Spleen (tissue), 7 donors: ENCODE results near the gene CFAP99.

Source experiments
- POLR2A ChIP-seq, 3 donors: fragments of 450-650 bp; IDR thresholded peaks; one replicate each; pipeline ENCODE4 v1.5.1; 2017; ENCODE audit warnings: antibody characterized with exemption in 3 of 3, mild to moderate bottlenecking in 1 of 3
- TF ChIP-seq, protein P1 (sequence below), 11 experiments: fragments of 200-600 bp in 7 of 11; fragments of 450-650 bp in 4 of 11; sonication (generic) in 4 of 11; IDR thresholded peaks in 8 of 11; conservative IDR thresholded peaks in 3 of 11; 1 replicate in 7 of 11; 2 replicates in 4 of 11; pipeline versions ENCODE4 v1.4.0 to v1.8.0; 2016 to 2021; ENCODE audit warnings: antibody characterized with exemption in 11 of 11, inconsistent platforms in 4 of 11, mild to moderate bottlenecking in 1 of 11
- donor health status: DM: no; HTN: no; CAD: no; lungs with moderate emphysema.
- donor health status: DM: no; HTN: no; CAD: no.
- donor health status: DM: no; HTN: no; CAD: no.

DNA sequence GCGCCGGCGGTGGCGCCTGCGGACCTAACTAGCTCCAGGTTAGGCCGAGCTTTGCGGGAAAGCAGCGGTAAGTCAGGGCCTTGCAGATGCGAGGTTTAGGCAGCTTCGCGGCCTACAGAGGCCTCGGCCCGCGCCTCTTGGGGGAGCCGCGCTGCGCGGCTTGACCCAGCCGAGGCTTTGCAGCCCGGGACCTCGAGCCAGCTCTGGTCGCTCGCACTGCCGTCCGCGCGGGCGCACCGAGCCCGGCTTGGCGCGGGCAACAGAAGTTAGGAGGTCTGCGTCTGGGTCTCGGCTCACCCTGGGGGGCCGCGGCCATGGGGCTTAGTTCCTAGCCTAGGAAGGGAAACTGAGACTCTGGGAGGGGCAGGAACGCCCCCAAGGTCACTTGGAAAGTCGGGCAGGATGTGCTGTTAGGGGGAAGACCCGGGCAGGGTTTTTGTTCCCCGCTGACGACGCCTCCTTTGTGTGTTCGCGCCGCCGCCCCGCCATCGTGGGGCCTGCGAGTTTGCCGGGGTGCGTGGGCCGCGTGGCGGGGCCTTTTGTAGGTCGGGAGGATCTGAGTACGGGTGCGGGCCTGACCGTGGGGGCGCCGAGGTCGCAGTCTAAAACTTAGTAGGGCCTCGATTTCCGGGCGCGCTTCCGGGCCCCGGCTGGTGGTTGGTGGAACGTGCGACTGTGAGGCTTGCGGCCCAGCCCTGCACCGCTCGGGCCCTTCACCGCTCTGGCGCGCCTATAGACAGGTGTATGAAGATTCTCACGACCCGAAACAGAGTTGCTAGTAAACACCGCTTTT is 50.6 kb downstream of the CFAP99 start:
- TF ChIP-seq, protein P1, sequence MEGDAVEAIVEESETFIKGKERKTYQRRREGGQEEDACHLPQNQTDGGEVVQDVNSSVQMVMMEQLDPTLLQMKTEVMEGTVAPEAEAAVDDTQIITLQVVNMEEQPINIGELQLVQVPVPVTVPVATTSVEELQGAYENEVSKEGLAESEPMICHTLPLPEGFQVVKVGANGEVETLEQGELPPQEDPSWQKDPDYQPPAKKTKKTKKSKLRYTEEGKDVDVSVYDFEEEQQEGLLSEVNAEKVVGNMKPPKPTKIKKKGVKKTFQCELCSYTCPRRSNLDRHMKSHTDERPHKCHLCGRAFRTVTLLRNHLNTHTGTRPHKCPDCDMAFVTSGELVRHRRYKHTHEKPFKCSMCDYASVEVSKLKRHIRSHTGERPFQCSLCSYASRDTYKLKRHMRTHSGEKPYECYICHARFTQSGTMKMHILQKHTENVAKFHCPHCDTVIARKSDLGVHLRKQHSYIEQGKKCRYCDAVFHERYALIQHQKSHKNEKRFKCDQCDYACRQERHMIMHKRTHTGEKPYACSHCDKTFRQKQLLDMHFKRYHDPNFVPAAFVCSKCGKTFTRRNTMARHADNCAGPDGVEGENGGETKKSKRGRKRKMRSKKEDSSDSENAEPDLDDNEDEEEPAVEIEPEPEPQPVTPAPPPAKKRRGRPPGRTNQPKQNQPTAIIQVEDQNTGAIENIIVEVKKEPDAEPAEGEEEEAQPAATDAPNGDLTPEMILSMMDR (IDR thresholded peaks at IDR 0.05 in 8 of 11, conservative IDR thresholded peaks at IDR 0.05 in 3 of 11), result no peak
- no peak for TF ChIP-seq POLR2A (IDR thresholded peaks at IDR 0.05)
